ENCODE results near the gene NF1.

- TF ChIP-seq EZH2 (IDR thresholded peaks at IDR 0.05; ENCODE audit: insufficient read depth, low read length): no peak
- TF ChIP-seq, protein P1, sequence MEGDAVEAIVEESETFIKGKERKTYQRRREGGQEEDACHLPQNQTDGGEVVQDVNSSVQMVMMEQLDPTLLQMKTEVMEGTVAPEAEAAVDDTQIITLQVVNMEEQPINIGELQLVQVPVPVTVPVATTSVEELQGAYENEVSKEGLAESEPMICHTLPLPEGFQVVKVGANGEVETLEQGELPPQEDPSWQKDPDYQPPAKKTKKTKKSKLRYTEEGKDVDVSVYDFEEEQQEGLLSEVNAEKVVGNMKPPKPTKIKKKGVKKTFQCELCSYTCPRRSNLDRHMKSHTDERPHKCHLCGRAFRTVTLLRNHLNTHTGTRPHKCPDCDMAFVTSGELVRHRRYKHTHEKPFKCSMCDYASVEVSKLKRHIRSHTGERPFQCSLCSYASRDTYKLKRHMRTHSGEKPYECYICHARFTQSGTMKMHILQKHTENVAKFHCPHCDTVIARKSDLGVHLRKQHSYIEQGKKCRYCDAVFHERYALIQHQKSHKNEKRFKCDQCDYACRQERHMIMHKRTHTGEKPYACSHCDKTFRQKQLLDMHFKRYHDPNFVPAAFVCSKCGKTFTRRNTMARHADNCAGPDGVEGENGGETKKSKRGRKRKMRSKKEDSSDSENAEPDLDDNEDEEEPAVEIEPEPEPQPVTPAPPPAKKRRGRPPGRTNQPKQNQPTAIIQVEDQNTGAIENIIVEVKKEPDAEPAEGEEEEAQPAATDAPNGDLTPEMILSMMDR (IDR thresholded peaks at IDR 0.05; ENCODE audit: insufficient read depth, low read depth, low read length): no peak
These were observed 21.4 kb upstream of the NF1 start for GRCh38 chr17:31073411-31073810.

Data from astrocyte (in vitro differentiated cells and primary cell).